ENCODE measurements around the gene LIFR.
A peak's percentile ranks its signal among the peaks of the same experiment; 100 is the strongest.

LIFR gene

GRCh38 chr5:38466424-38467189, 89.8 kb downstream of the LIFR start:
- DNase-seq (ENCODE audit: low read depth in 2 of 3, low spot score in 1 of 3): no peak

GRCh38 chr5:38465702-38466423, 90.6 kb downstream of the LIFR start:
- no peak for DNase-seq (ENCODE audit: low read depth in 2 of 3, low spot score in 1 of 3)

- DNase-seq (ENCODE audit: low read depth in 2 of 3, low spot score in 1 of 3): no peak
Observed at GRCh38 chr5:38465061-38465460, 91.4 kb downstream of the LIFR start.

- no peak for DNase-seq (ENCODE audit: low read depth in 2 of 3, low spot score in 1 of 3)
Observed at GRCh38 chr5:38463634-38464521, 92.6 kb downstream of the LIFR start.

GRCh38 chr5:38462976-38463633, 93.3 kb downstream of the LIFR start:
- DNase-seq (ENCODE audit: low read depth in 2 of 3, low spot score in 1 of 3): no peak

- DNase-seq (ENCODE audit: low read depth in 2 of 3, low spot score in 1 of 3): no peak
Observed at GRCh38 chr5:38458174-38458573, 98.3 kb downstream of the LIFR start.

GRCh38 chr5:38456657-38457399, 99.6 kb downstream of the LIFR start:
- DNase-seq (ENCODE audit: low read depth in 2 of 3, low spot score in 1 of 3): no peak

DNA sequence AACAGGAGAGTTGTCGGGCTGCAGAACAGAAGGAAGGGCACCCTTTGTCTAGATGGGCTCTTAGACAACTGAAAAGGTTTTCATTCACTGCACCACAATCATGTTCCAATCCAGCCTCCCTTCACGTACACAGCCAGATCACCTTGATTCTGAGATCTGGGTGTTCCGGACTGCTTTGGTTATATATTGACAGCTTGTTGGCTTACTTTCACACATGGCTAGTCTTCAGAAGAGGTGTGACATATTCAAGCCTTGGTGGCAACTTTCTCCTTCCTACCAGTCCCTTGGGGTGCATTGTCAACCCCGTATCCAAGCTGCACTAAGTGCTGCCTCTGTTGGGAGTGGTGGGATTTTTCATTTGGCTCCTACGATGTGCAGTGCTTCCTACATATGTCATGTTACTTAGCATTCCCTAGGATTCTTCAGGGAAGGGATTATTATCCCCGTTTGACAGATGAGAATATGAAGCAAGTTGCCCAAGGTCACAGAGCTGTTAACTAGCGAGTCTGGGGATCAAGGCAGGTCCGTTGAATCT, 100.6 kb downstream of the LIFR start:
- no peak for DNase-seq (ENCODE audit: low read depth in 2 of 3, low spot score in 1 of 3)

DNA sequence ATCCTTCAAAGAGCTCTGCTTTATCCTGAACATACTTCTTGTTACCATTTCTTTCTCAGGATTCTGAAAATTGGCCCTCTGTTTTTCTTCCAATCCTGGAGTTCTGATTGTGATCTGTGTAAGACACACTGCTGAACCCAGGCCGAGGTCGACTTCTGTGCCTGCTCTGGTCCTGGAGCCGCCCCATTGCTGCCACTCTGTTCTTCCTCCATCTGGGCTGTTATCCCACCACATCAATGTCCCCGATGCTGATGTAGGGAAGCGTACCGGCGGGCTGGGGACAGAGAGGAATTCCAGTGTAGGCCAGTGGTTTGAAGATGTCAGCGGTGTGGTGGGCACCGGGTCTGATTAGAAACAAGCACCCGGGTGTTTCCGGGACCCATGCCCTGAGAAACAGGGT, 102.5 kb downstream of the LIFR start:
- DNase-seq (ENCODE audit: low read depth in 2 of 3, low spot score in 1 of 3): no peak

DNA sequence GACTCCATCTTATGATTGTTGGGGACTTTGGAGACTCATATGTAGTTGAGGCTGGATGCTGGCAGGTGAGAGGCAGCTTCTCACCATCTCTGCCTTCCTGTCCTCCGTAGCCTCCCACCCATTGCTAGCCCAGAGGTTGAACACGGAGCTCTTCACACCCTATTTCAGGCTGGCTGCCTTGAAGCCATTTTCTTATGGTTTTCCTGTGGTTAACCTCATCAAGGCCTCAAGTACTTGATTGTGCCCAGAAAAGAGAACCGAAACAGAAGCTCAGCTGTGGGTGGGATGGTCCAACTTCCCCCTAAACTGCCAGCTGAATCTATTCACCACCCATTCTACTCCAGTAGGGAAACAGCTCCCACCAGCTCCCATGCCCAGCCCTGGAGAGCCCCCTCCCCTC, 102.9 kb downstream of the LIFR start:
- peak; percentile 13 to 25 (median 20) for DNase-seq (ENCODE audit: low read depth in 2 of 3, low spot score in 1 of 3)

- DNase-seq (ENCODE audit: low read depth in 2 of 3, low spot score in 1 of 3): no peak
Observed at GRCh38 chr5:38452201-38452600, 104.2 kb downstream of the LIFR start.

DNA sequence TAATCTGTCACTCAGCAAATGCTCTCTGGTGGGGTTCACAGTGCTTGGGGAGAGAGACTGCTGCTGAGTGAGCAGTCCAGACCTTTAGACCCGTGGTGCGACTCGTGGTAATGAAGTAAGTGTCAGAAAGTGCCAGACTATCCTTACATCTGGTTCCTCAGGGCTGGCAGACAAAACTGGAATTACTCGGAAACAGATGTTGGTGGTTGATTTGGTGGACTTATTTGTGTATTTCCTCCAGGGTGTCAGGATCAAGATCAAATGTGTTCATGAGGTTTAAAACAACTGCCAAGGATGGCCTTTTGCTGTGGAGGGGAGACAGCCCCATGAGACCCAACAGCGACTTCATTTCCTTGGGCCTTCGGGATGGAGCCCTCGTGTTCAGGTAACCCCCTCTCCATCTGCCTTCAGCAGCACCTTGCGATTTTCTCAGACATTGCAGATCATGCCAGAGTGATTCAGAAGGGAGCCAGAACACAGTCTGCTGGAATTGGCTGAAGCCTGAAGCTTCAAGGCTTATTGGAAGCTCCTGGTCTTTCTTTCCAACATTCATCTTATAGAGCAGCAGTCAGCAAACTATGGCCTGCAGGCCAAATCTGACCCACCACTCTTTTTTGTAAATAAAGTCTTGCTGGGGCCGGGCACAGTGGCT, 105.2 kb downstream of the LIFR start:
- no peak for DNase-seq (ENCODE audit: low read depth in 2 of 3, low spot score in 1 of 3)

DNA sequence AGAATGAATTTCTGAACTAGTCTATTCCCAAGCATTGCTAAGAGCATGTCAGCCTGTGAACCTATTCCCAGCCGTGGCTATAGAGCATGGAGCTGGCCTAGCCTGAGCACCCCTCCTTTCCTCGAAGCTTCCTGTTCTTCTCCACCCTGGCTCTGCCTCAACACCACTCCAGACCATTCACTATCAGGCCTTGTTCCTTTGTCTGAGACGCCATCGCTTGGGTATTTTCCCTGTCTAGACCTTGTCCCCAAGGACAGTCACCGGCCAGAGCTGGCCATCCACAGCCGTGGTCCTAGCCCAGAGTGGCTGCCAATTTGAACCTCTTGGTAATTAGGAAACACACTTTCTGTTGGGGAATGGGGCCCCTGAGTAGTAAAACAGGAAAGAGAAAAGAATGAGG, 105.8 kb downstream of the LIFR start:
- DNase-seq (ENCODE audit: low read depth in 2 of 3, low spot score in 1 of 3): no peak

DNA sequence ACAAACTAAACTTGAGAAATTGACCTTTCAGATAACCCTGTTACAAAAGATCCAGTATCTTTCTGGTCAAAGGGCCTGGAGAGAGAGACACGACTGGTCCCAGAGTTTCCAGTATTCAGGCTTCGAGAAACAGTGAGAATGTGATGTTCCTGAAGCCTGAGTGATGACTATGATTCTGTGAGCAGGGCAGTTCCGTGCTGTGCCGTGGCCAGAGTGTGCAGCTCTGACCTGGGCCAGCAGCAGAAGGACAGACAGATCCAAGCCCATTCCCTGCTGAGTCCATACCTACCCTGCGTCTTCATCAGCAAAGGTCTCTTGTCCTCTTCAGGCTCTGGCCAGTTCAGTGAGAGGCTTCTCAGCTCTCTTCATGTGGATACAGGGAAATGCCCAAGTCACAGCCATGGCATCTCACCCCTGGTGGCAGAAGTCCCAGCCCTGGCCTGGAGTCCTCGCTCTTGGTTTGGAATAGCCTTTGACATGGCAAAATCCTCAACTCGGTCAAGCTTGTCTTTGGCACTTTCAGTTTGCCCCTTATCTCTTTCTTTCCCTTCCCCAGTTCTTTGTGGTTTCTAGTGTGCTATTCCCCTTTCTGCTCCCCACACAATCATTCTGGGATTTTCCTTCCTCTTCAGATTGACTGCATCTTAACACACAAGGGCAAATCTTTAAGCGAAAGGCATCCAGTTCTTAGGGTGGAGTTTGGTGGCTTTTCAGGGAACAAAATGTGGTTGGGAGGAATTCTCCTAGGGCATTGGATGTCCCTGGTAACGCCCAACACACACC, 107.7 kb downstream of the LIFR start:
- no peak for DNase-seq (ENCODE audit: low read depth in 2 of 3, low spot score in 1 of 3)

DNA sequence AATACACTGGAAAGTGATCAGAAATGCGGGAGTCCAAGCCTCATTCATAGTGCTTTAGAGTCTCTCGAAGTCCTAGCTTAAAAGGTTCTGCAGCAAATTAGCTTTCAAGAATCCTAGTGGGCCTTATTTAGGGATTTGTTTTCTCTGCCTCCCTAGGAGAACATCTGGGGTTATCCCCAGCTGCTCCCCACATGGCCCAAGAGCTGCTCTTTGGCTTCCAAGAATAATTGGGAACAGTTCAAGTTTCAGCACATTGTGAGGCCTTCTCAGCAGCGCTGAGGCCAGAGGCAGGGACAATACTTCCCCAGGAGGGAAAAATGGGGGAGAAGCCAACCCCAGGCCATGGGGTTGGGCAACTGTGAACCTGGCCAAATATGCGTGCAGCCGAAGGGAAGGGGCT, 108.7 kb downstream of the LIFR start:
- DNase-seq (ENCODE audit: low read depth in 2 of 3, low spot score in 1 of 3): no peak

DNA sequence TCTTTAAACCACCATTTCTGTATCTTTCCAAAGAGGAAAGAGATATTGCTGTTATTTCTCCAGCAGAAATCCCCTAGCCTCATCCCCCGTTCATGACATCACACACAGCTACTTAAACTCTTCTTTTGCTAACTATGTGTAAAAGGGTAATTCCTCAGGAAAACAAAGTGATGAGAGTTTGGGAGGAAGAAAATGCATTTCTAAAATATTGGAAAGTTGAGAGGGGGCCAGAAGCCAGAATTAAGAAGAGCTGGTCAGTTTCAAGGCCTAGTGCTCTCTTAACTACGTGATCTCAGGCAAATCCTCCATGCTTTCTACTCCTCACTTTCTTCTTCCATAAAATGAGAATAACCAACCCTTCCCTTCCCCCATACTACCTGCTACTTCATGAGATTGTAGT, 109.4 kb downstream of the LIFR start:
- DNase-seq (ENCODE audit: low read depth in 2 of 3, low spot score in 1 of 3): no peak

DNA sequence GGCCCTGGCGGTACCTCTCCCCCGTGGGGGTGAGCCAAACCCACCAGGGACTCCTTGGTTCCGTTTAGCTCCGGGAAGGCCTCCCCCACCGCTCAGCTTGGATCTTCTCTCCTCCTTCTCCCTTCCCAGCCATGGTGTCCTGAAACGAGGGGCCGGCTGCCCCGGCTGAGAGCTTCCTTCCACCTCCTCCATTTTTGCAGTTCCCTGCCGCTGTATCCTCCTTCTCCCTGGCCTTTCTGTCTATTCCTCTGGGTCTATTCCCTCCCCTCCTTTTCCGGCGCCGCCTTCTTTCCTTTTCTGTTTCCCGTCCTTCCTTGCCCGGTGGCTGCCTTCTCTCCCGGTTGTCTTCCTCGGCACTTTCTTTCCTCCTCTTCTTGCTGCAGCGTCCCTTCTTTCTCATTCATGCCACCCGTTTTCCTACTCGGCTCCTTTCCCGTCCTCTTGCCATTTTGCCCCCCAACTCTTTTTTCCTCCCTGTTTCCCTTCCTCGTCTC, 110.4 kb downstream of the LIFR start:
- DNase-seq (ENCODE audit: low read depth in 2 of 3, low spot score in 1 of 3): no peak

DNA sequence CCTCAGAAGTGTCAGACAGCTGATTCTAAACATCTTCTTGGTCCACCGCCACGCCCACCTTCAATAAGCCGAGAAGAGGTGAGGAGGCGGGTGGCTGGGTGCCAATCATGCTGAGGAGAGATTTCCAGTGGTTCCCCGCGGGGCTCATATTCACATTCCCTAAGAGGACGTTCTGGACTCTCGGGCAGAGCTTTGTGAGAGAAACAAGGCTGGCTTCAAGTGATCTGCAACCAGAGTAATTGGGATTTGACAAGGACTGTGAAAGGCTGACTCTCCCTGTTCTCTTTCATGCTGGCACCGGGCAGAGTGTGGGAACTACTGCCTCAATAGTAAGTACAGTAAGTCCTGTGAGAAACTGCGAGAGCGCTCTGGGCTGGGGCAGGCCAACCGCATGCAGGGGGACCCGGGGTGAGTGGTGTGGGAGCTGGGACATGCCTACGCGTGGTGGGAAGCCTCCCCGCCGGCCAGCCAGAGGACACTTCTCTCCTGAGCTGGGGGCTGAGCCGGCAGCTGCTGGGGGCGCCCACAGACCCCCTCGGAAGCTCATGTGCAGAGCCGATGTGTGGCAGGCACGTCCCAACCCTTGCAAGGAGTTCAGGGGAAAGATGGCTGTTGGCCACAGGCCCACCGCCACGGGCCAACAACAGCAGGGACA, 110.9 kb downstream of the LIFR start:
- DNase-seq (ENCODE audit: low read depth in 2 of 3, low spot score in 1 of 3): no peak

Data from stimulated activated CD4-positive, alpha-beta T cell treated with anti-CD3 and anti-CD28 coated beads, Interleukin-12 subunit alpha, Interleukin-12 subunit beta, amount 100 ng/mL, for 48 hours (primary cell).